GM18951 (cell line): Measurements from ENCODE around the gene EME1.

Source experiments
- POLR2A ChIP-seq: IDR thresholded peaks from 4 replicates; pipeline ENCODE4 v1.6.1; 2011; ENCODE audit warnings: mild to moderate bottlenecking; ENCODE audit not compliant: insufficient read length, insufficient read depth; ENCODE audit errors: extremely low read depth
- in situ Hi-C: fragments of 300-500 bp; cut with MboI; formaldehyde crosslinking; loops from one replicate; pipeline ENCODE4 v1.12.0; 2022; ENCODE audit warnings: low sequenced_read_pairs, mixed read lengths, inconsistent platforms; ENCODE audit not compliant: unreplicated experiment

The EME1 gene

GRCh38 chr17:50364061-50364458, 9.0 kb upstream of the EME1 start:
- no peak for TF ChIP-seq POLR2A
- in situ Hi-C loops = no loop called here

GRCh38 chr17:50364715-50365114, 8.3 kb upstream of the EME1 start:
- in situ Hi-C loops = no loop called here

GRCh38 chr17:50365165-50365564, 7.9 kb upstream of the EME1 start:
- in situ Hi-C loops = no loop called here

More at GRCh38 chr17:50364715-50365114, 8.3 kb upstream of the EME1 start:
- TF ChIP-seq POLR2A = no peak

GRCh38 chr17:50365649-50366393, 7.2 kb upstream of the EME1 start:
- TF ChIP-seq POLR2A = no peak
- in situ Hi-C loops = no loop called here

More at GRCh38 chr17:50365165-50365564, 7.9 kb upstream of the EME1 start:
- TF ChIP-seq POLR2A = no peak

GRCh38 chr17:50367401-50367800, 5.6 kb upstream of the EME1 start:
- no peak for TF ChIP-seq POLR2A
- in situ Hi-C loops = no loop called here

GRCh38 chr17:50370052-50370451, 3.0 kb upstream of the EME1 start:
- in situ Hi-C loops = no loop called here
- TF ChIP-seq POLR2A = no peak

GRCh38 chr17:50371526-50371925, 1.5 kb upstream of the EME1 start:
- no peak for TF ChIP-seq POLR2A
- in situ Hi-C loops = no loop called here

GRCh38 chr17:50372222-50372757, 739 bp upstream of the EME1 start:
- in situ Hi-C loops = no loop called here
- TF ChIP-seq POLR2A = no peak

GRCh38 chr17:50373705-50374104, 676 bp downstream of the EME1 start:
- in situ Hi-C loops = no loop called here
- no peak for TF ChIP-seq POLR2A

GRCh38 chr17:50375858-50376538, 3.0 kb downstream of the EME1 start:
- in situ Hi-C loops = no loop called here
- no peak for TF ChIP-seq POLR2A

- in situ Hi-C loops = no loop called here
- no peak for TF ChIP-seq POLR2A
Measured at GRCh38 chr17:50379351-50380132, 6.5 kb downstream of the EME1 start.

GRCh38 chr17:50380369-50381259, 7.6 kb downstream of the EME1 start:
- no peak for TF ChIP-seq POLR2A
- in situ Hi-C loops = no loop called here
